Astrocyte (in vitro differentiated cells and primary cell): ENCODE measurements around the gene NKIRAS2. TPM values are rescaled to one million over a fixed set of nuclear protein-coding genes. Genes with fewer than 3 reads are reported as not detected.

Source experiments
- DNase-seq: peaks from one replicate; pipeline ENCODE4 v3.0.0-alpha.2; 2010; ENCODE audit warnings: low read depth
- FAIRE-seq: peaks from 2 replicates; lab custom pipeline; 2011; peaks lifted over from hg19 to GRCh38; lab: Jason Lieb, UNC
- H2AFZ ChIP-seq: 2 replicates; pipeline ENCODE4 v1.6.0; 2012; ENCODE audit warnings: low read depth, low read length, inconsistent platforms
- H3K27ac ChIP-seq: 2 replicates; pipeline ENCODE4 v1.5.1; 2011; ENCODE audit warnings: low read depth, low read length, inconsistent platforms
- H3K27me3 ChIP-seq: 2 replicates; pipeline ENCODE4 v1.6.0; 2011; ENCODE audit warnings: low read length, inconsistent platforms; ENCODE audit not compliant: insufficient read depth
- H3K36me3 ChIP-seq: 2 replicates; pipeline ENCODE4 v1.5.1; 2011; ENCODE audit warnings: low read length, inconsistent platforms; ENCODE audit not compliant: insufficient read depth
- H3K4me1 ChIP-seq: 2 replicates; pipeline ENCODE4 v1.5.1; 2011; ENCODE audit warnings: low read length, inconsistent platforms; ENCODE audit not compliant: insufficient read depth
- H3K4me2 ChIP-seq: 2 replicates; pipeline ENCODE4 v1.6.0; 2012; ENCODE audit warnings: low read length, inconsistent platforms
- H3K4me3 ChIP-seq: 2 replicates; pipeline ENCODE4 v1.5.1; 2011; ENCODE audit warnings: low read depth, mild to moderate bottlenecking, low read length, inconsistent platforms; ENCODE audit not compliant: insufficient read depth
- H3K79me2 ChIP-seq: 2 replicates; pipeline ENCODE4 v1.6.0; 2012; ENCODE audit warnings: mild to moderate bottlenecking, low read length, inconsistent platforms; ENCODE audit not compliant: insufficient read depth
- H3K9ac ChIP-seq: 2 replicates; pipeline ENCODE4 v1.6.0; 2012; ENCODE audit warnings: mild to moderate bottlenecking, low read length, inconsistent platforms
- H3K9me3 ChIP-seq: 2 replicates; pipeline ENCODE4 v1.5.1; 2012; ENCODE audit warnings: low read depth, mild to moderate bottlenecking, low read length, inconsistent platforms; ENCODE audit not compliant: insufficient read depth
- H4K20me1 ChIP-seq: 2 replicates; pipeline ENCODE4 v1.6.0; 2012; ENCODE audit warnings: low read length, inconsistent platforms; ENCODE audit not compliant: insufficient read depth
- H3K27ac Mint-ChIP-seq: one replicate; pipeline ENCODE4 v1.8.0; 2021; ENCODE audit warnings: mild to moderate bottlenecking, mixed read lengths; ENCODE audit not compliant: unreplicated experiment
- H3K27me3 Mint-ChIP-seq: one replicate; pipeline ENCODE4 v1.8.0; 2021; ENCODE audit warnings: low read depth, mixed read lengths; ENCODE audit not compliant: unreplicated experiment
- H3K36me3 Mint-ChIP-seq: one replicate; pipeline ENCODE4 v1.8.0; 2021; ENCODE audit warnings: low read depth, mixed read lengths; ENCODE audit not compliant: unreplicated experiment
- H3K4me1 Mint-ChIP-seq: one replicate; pipeline ENCODE4 v1.8.0; 2021; ENCODE audit warnings: low read depth, mixed read lengths; ENCODE audit not compliant: unreplicated experiment
- H3K4me3 Mint-ChIP-seq: one replicate; pipeline ENCODE4 v1.8.0; 2021; ENCODE audit warnings: mild to moderate bottlenecking, moderate library complexity, mixed read lengths; ENCODE audit not compliant: unreplicated experiment
- H3K9me3 Mint-ChIP-seq: one replicate; pipeline ENCODE4 v1.8.0; 2021; ENCODE audit warnings: mild to moderate bottlenecking, mixed read lengths; ENCODE audit not compliant: unreplicated experiment
- EZH2 ChIP-seq: IDR thresholded peaks from 2 replicates; pipeline ENCODE4 v1.6.1; 2012; ENCODE audit warnings: mild to moderate bottlenecking, low read length, inconsistent platforms; ENCODE audit not compliant: insufficient read depth
- total RNA-seq: library from RNA; stranded (reverse); gene quantifications from 2 replicates; pipeline ENCODE4 v1.2.1, GENCODE V29; 2021
- TF ChIP-seq, protein P1 (sequence below): IDR thresholded peaks from 2 replicates; pipeline ENCODE4 v1.5.1; 2011; ENCODE audit warnings: low read depth, mild to moderate bottlenecking, inconsistent platforms, low read length, moderate library complexity; ENCODE audit not compliant: insufficient read depth

NKIRAS2 gene
- total RNA-seq, 1 donor from 2014 or later: 60.5 TPM

DNA sequence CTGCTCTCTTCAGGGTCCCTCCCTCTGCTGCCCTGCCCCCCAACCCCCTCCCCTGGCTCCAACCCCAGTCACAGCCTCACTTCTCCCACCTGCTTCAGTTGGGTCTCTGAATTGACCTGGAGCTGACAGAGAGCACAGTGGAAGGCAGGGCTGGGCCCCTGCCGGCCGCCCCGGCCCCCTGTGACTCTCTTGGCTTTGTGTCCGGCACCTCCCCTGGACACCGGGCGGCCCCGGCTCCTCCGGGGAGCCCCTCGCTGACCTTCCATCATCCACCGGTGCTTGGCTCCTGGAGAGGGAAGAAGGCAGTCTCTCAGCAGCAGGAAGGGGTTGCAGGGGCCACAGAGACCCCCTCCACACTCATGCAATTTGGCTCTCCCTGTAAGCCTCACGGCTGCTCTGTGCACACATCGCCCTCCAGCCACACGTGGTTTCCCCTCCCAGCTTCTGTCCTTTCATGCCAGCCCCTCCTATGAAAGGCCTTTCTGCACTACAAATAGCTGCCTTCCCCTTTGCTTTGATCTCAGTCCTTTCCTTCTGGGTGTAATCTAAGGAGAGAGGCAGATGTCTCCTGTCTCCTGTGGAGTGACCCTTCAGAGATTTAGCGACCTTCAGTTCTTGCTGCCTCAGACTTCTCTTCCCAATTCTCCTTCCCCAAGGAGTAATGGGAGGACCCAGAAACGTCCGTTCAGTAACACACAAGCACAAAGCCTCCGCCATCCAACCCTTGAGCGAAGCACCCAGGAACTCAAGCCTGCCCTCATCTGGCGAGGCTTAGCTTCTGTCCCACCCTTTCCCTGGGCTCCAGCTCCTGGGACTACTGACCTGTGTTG is 8.3 kb downstream of the NKIRAS2 start:
- H4K20me1 ChIP-seq: peaks cover 10% of the 10 kb centered on the region
- no peak overlapping the region for H3K27ac ChIP-seq
- TF ChIP-seq, protein P1, sequence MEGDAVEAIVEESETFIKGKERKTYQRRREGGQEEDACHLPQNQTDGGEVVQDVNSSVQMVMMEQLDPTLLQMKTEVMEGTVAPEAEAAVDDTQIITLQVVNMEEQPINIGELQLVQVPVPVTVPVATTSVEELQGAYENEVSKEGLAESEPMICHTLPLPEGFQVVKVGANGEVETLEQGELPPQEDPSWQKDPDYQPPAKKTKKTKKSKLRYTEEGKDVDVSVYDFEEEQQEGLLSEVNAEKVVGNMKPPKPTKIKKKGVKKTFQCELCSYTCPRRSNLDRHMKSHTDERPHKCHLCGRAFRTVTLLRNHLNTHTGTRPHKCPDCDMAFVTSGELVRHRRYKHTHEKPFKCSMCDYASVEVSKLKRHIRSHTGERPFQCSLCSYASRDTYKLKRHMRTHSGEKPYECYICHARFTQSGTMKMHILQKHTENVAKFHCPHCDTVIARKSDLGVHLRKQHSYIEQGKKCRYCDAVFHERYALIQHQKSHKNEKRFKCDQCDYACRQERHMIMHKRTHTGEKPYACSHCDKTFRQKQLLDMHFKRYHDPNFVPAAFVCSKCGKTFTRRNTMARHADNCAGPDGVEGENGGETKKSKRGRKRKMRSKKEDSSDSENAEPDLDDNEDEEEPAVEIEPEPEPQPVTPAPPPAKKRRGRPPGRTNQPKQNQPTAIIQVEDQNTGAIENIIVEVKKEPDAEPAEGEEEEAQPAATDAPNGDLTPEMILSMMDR: no peak
- TF ChIP-seq EZH2: no peak
- Mint-ChIP-seq H3K27me3 (peaks cover 4% of the 10 kb centered on the region), H3K27ac (no peak overlapping the region), H3K4me1 (peaks cover 24% of the 10 kb centered on the region), H3K36me3 (peaks cover 3% of the 10 kb centered on the region), H3K9me3 (no peaks in the 10 kb centered on the region), H3K4me3 (no peak overlapping the region)
- H3K4me1 ChIP-seq: peaks cover 17% of the 10 kb centered on the region
- no peak overlapping the region for H3K9ac ChIP-seq
- no peaks in the 10 kb centered on the region for H3K9me3 ChIP-seq
- DNase-seq: no peak
- H2AFZ ChIP-seq: no peak overlapping the region
- no peak overlapping the region for H3K4me2 ChIP-seq
- H3K79me2 ChIP-seq: no peaks in the 10 kb centered on the region
- peaks cover 6% of the 10 kb centered on the region for H3K36me3 ChIP-seq
- no peak overlapping the region for H3K4me3 ChIP-seq
- H3K27me3 ChIP-seq: peaks cover 8% of the 10 kb centered on the region
- FAIRE-seq: no peak

DNA sequence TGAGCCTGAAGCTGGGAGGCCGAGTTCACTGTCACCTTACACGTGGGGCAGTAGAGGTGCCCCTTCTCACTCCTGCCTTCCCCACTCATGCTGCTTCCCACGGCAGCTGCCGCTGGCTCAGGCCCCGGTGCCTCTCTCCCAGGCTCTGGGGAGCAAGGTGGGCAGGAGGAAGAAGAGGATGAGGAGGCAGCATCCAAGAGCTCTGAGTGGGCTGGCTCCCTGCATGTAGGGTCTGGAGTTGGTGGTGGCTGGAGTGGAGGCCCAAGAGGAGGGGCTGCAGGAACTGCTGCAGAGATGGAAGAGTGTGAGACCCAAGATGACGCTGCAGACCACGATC is 8.9 kb downstream of the NKIRAS2 start:
- H4K20me1 ChIP-seq: peaks cover 10% of the 10 kb centered on the region
- H2AFZ ChIP-seq: no peak overlapping the region
- H3K36me3 Mint-ChIP-seq: peaks cover 3% of the 10 kb centered on the region
- peaks cover 24% of the 10 kb centered on the region for H3K4me1 Mint-ChIP-seq
- peaks cover 17% of the 10 kb centered on the region for H3K4me1 ChIP-seq
- H3K27me3 Mint-ChIP-seq: peaks cover 4% of the 10 kb centered on the region
- H3K27me3 ChIP-seq: peaks cover 8% of the 10 kb centered on the region
- peaks cover 5% of the 10 kb centered on the region for H3K36me3 ChIP-seq
- no peak overlapping the region for H3K27ac Mint-ChIP-seq
- no peak for DNase-seq
- TF ChIP-seq, protein P1: no peak
- no peak for TF ChIP-seq EZH2
- no peak overlapping the region for H3K9ac ChIP-seq
- H3K4me3 ChIP-seq: no peak overlapping the region
- no peak overlapping the region for H3K27ac ChIP-seq
- no peaks in the 10 kb centered on the region for H3K9me3 ChIP-seq
- no peaks in the 10 kb centered on the region for H3K79me2 ChIP-seq
- no peak for FAIRE-seq
- no peak overlapping the region for H3K4me2 ChIP-seq
- H3K9me3 Mint-ChIP-seq: no peaks in the 10 kb centered on the region
- no peak overlapping the region for H3K4me3 Mint-ChIP-seq

- H3K27me3 Mint-ChIP-seq: peaks cover 4% of the 10 kb centered on the region
- Histone ChIP-seq H3K36me3 (no peaks in the 10 kb centered on the region), H3K4me1 (no peaks in the 10 kb centered on the region), H3K9ac (no peak overlapping the region), H3K9me3 (no peaks in the 10 kb centered on the region), H3K4me3 (no peak overlapping the region), H3K79me2 (no peaks in the 10 kb centered on the region), H3K27me3 (peaks cover 8% of the 10 kb centered on the region), H3K27ac (no peak overlapping the region), H4K20me1 (no peaks in the 10 kb centered on the region), H2AFZ (no peak overlapping the region), H3K4me2 (no peak overlapping the region)
- no peak overlapping the region for H3K27ac Mint-ChIP-seq
- DNase-seq (no peak), FAIRE-seq (no peak)
- TF ChIP-seq, protein P1: no peak
- no peak for TF ChIP-seq EZH2
- H3K4me3 Mint-ChIP-seq: no peak overlapping the region
- H3K36me3 Mint-ChIP-seq: no peaks in the 10 kb centered on the region
- no peaks in the 10 kb centered on the region for H3K9me3 Mint-ChIP-seq
- H3K4me1 Mint-ChIP-seq: peaks cover 5% of the 10 kb centered on the region
These were observed 11.7 kb downstream of the NKIRAS2 start for GRCh38 chr17:42031584-42031983.
